ENCODE results near the gene KRI1.

KRI1 gene

GRCh38 chr19:10518444-10519361 is 47.1 kb downstream of the KRI1 start:
- no peak for DNase-seq (ENCODE audit: low read depth in 3 of 3)

GRCh38 chr19:10517760-10518443 is 47.9 kb downstream of the KRI1 start:
- no peak for DNase-seq (ENCODE audit: low read depth in 3 of 3)

GRCh38 chr19:10517361-10517759 is 48.5 kb downstream of the KRI1 start, which contains the start of gene S1PR5:
Gene S1PR5 (minus strand): TSS chr19:10517447. CDS start chr19:10515011, 2,436 bp downstream.
- no peak for DNase-seq (ENCODE audit: low read depth in 3 of 3)

- DNase-seq (ENCODE audit: low read depth in 3 of 3), result no peak
Observed at GRCh38 chr19:10516671-10517286, 49.0 kb downstream of the KRI1 start.

GRCh38 chr19:10516064-10516385 is 49.8 kb downstream of the KRI1 start:
- no peak for DNase-seq (ENCODE audit: low read depth in 3 of 3)

GRCh38 chr19:10514211-10515145 is 51.3 kb downstream of the KRI1 start:
- DNase-seq (ENCODE audit: low read depth in 3 of 3), result peak in 1 of 3 experiments; percentile 45

- DNase-seq (ENCODE audit: low read depth in 3 of 3), result no peak
Observed at GRCh38 chr19:10513223-10513622, 52.6 kb downstream of the KRI1 start.

- peak; percentile 23 to 62 (median 37) for DNase-seq (ENCODE audit: low read depth in 3 of 3)
Observed at GRCh38 chr19:10510301-10510802, 55.5 kb downstream of the KRI1 start.

GRCh38 chr19:10508707-10509106 is 57.1 kb downstream of the KRI1 start:
- peak in 1 of 3 experiments; percentile 26 for DNase-seq (ENCODE audit: low read depth in 3 of 3)

- DNase-seq (ENCODE audit: low read depth in 3 of 3), result no peak
Observed at GRCh38 chr19:10508036-10508435, 57.8 kb downstream of the KRI1 start.

- DNase-seq (ENCODE audit: low read depth in 3 of 3), result peak; percentile 64 to 86 (median 75)
Observed at GRCh38 chr19:10505583-10506229, 60.1 kb downstream of the KRI1 start.

Data from stimulated activated CD4-positive, alpha-beta T cell treated with anti-CD3 and anti-CD28 coated beads, TNF-alpha, amount 100 ng/mL, for 24 hours (primary cell).